Endothelial cell of umbilical vein (primary cell): ENCODE results near the gene B4GALNT4. TPM values are rescaled to one million over a fixed set of nuclear protein-coding genes. Genes with fewer than 3 reads are reported as not detected.
"Not testable (repeated sequence)": the region's sequence is repeated elsewhere in the genome, so short reads cannot be mapped to it uniquely, and the experiment has no call there.

Experiments
- BruUV-seq: library from RNA; stranded (reverse); fragments of 400-500 nt; replicated peaks from 2 replicates; lab custom pipeline; 2021; lab: Mats Ljungman, UMichigan
- CTCF ChIA-PET: fragments of 300-600, 350-600 bp; sonication (Branson Sonifier 250); formaldehyde crosslinking; loops from one replicate; lab custom pipeline; 2021; ENCODE audit warnings: antibody characterized with exemption, inconsistent platforms; lab: Charles Lee
- POLR2A ChIA-PET: fragments of 300-600, 350-600 bp; sonication (Branson Sonifier 250); formaldehyde crosslinking; loops from one replicate; lab custom pipeline; 2021; ENCODE audit warnings: antibody characterized with exemption, inconsistent platforms; lab: Charles Lee
- DNase-seq: peaks from one replicate; pipeline ENCODE4 v3.0.0-alpha.2; 2011; ENCODE audit warnings: low read depth, low spot score
- FAIRE-seq: peaks from 2 replicates; lab custom pipeline; 2011; peaks lifted over from hg19 to GRCh38; lab: Jason Lieb, UNC
- H2AFZ ChIP-seq: 2 replicates; pipeline ENCODE4 v1.6.0; 2012; ENCODE audit warnings: low read depth, low read length, control low read depth, inconsistent platforms
- H3K27ac ChIP-seq: 2 replicates; pipeline ENCODE4 v1.5.1; 2011; ENCODE audit warnings: low read depth, mild to moderate bottlenecking, control low read depth, low read length, moderate library complexity; ENCODE audit not compliant: insufficient read depth
- H3K27me3 ChIP-seq, 2 experiments: 2 replicates each; pipeline versions ENCODE4 v1.6.0 to v1.6.1; 2011; ENCODE audit warnings: low read length in 2 of 2, mixed read lengths in 1 of 2; ENCODE audit not compliant: control insufficient read depth in 2 of 2, insufficient read depth in 2 of 2
- H3K36me3 ChIP-seq, 2 experiments: 2 replicates in 1 of 2; 3 replicates in 1 of 2; pipeline ENCODE4 v1.5.1; 2011; ENCODE audit warnings: low read length in 2 of 2, mild to moderate bottlenecking in 1 of 2, moderate library complexity in 1 of 2; ENCODE audit not compliant: control insufficient read depth in 2 of 2, insufficient read depth in 2 of 2; ENCODE audit errors: extremely low read depth in 1 of 2
- H3K4me1 ChIP-seq: 3 replicates; pipeline ENCODE4 v1.5.1; 2011; ENCODE audit warnings: mild to moderate bottlenecking, low read length; ENCODE audit not compliant: control insufficient read depth, insufficient read depth; ENCODE audit errors: extremely low read depth
- H3K4me2 ChIP-seq: 2 replicates; pipeline ENCODE4 v1.6.1; 2011; ENCODE audit warnings: low read length, control low read depth, mixed read lengths; ENCODE audit not compliant: insufficient read depth
- H3K4me3 ChIP-seq, 3 experiments: fragments of 200-600 bp in 1 of 3; sonication (generic), shearing (Covaris generic) in 1 of 3; replicated peaks in 1 of 3; 2 replicates each; pipeline ENCODE4 v1.5.1; 2011 to 2016; ENCODE audit warnings: control low read depth in 3 of 3, low read length in 3 of 3, mild to moderate bottlenecking in 2 of 3, inconsistent platforms in 1 of 3, low read depth in 1 of 3, moderate library complexity in 1 of 3; ENCODE audit not compliant: insufficient read depth in 1 of 3
- H3K79me2 ChIP-seq: 2 replicates; pipeline ENCODE4 v1.6.0; 2012; ENCODE audit warnings: low read length, inconsistent platforms; ENCODE audit not compliant: control insufficient read depth, insufficient read depth
- H3K9ac ChIP-seq: replicated peaks from 2 replicates; pipeline ENCODE3; 2011; ENCODE audit warnings: low read length, control low read depth; ENCODE audit not compliant: insufficient read depth; ENCODE audit errors: extremely low read depth
- H3K9me1 ChIP-seq: replicated peaks from 3 replicates; pipeline ENCODE4 v1.6.0; 2011; ENCODE audit warnings: mild to moderate bottlenecking, low read length; ENCODE audit not compliant: control insufficient read depth, insufficient read depth; ENCODE audit errors: extremely low read depth
- H3K9me3 ChIP-seq: replicated peaks from 2 replicates; pipeline ENCODE4 v1.5.1; 2012; ENCODE audit warnings: low read length, inconsistent platforms; ENCODE audit not compliant: control insufficient read depth, insufficient read depth
- H4K20me1 ChIP-seq: replicated peaks from 2 replicates; pipeline ENCODE3; 2011; ENCODE audit warnings: mild to moderate bottlenecking, low read length; ENCODE audit not compliant: control insufficient read depth, insufficient read depth; ENCODE audit errors: extremely low read depth
- EZH2 ChIP-seq: IDR thresholded peaks from 2 replicates; pipeline ENCODE4 v1.6.1; 2012; ENCODE audit warnings: borderline replicate concordance, low read depth, mild to moderate bottlenecking, moderate library complexity, low read length, inconsistent platforms; ENCODE audit not compliant: severe bottlenecking
- FOS ChIP-seq: IDR thresholded peaks from 2 replicates; pipeline ENCODE4 v1.6.1; 2011; ENCODE audit warnings: mild to moderate bottlenecking, low read length, moderate library complexity, borderline replicate concordance; ENCODE audit not compliant: insufficient read depth
- GATA2 ChIP-seq: IDR thresholded peaks from 2 replicates; pipeline ENCODE4 v1.7.0; 2011; ENCODE audit warnings: low read depth, mild to moderate bottlenecking, moderate library complexity, mixed read lengths, low read length; ENCODE audit not compliant: insufficient read length, insufficient read depth
- JUN ChIP-seq: IDR thresholded peaks from 2 replicates; pipeline ENCODE4 v1.6.1; 2011; ENCODE audit warnings: borderline replicate concordance, low read depth; ENCODE audit not compliant: insufficient read length, insufficient read depth
- MYC ChIP-seq: IDR thresholded peaks from one replicate; pipeline ENCODE4 v1.6.1; 2011; ENCODE audit warnings: mild to moderate bottlenecking, low read depth, low read length
- POLR2A ChIP-seq: IDR thresholded peaks from 2 replicates; pipeline ENCODE4 v1.6.1; 2012; ENCODE audit warnings: low read depth, mild to moderate bottlenecking, control low read depth, low read length
- POLR2AphosphoS5 ChIP-seq: IDR thresholded peaks from 2 replicates; pipeline ENCODE4 v1.6.1; 2012; ENCODE audit warnings: low read depth, mild to moderate bottlenecking, control low read depth, low read length, moderate library complexity; ENCODE audit not compliant: insufficient read depth
- dilution Hi-C: fragments of 300-500 bp; cut with MboI; formaldehyde crosslinking; loops from one replicate; pipeline ENCODE4 v1.15.0; 2019; ENCODE audit warnings: low sequenced_read_pairs; ENCODE audit not compliant: extremely low pct_ligation_motif_present
- intact Hi-C: fragments of 100-400 bp; cut with micrococcal nuclease; formaldehyde crosslinking; loops from one replicate; pipeline ENCODE4 v1.10.0; 2022
- polyA plus RNA-seq, 4 experiments: library from polyadenylated mRNA; depleted of rRNA in 3 of 4; stranded (reverse) in 3 of 4; unstranded in 1 of 4; fragments of >200 nt; gene quantifications; 2 replicates each; pipeline versions ENCODE4 v1.2.1 to v1.2.3, GENCODE V29; 2011 to 2012; ENCODE audit warnings: missing spikeins in 1 of 4
- total RNA-seq: library from RNA; stranded (reverse); gene quantifications from 2 replicates; pipeline ENCODE4 v1.2.3, GENCODE V29; 2021
- TF ChIP-seq, protein P1 (sequence below): IDR thresholded peaks from 2 replicates; pipeline ENCODE4 v1.6.1; 2011; ENCODE audit not compliant: insufficient read depth, insufficient read length
- TF ChIP-seq, protein P2 (sequence below), 2 donors: IDR thresholded peaks; 1 replicate in 1 of 2; 2 replicates in 1 of 2; pipeline ENCODE4 v1.5.1; 2011; ENCODE audit warnings: low read length in 2 of 2, mild to moderate bottlenecking in 2 of 2, moderate library complexity in 2 of 2, control low read depth in 1 of 2, inconsistent platforms in 1 of 2, low read depth in 1 of 2; ENCODE audit not compliant: insufficient read depth in 1 of 2; ENCODE audit errors: extremely low read depth in 1 of 2

B4GALNT4 gene
- total and polyA plus RNA-seq, 2 donors (not counting 3 experiments of a cell fraction or from before 2014, with no cell fraction given): 9.2 to 9.6 TPM

DNA sequence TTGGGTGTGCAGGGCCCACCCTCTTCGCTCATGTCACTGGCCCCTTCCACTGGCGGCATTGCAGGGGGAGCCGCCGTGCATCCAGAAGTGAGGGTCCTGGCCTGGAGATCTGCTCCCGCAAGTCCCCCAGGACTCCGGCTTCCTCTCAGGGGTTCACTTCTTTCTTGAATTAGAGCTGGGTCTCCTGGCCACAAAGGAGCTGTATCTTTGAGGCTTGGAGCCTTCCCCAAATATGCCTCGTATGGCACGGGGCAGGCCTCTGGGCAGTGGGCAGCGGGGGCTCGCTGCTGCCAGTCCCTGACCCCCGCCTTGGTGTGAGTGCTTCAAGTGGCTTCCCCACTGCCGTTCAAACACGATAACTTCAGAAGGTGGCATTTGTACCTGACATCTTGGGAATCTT, 41.3 kb upstream of the B4GALNT4 start:
- FAIRE-seq: no peak
- Histone ChIP-seq H3K4me1 (peaks cover 15% of the 10 kb centered on the region), H3K27ac (no peak overlapping the region), H3K9ac (no peak overlapping the region), H3K4me2 (no peak overlapping the region), H3K36me3 (no peaks in the 10 kb centered on the region), H3K4me3 (no peak overlapping the region), H3K79me2 (no peaks in the 10 kb centered on the region), H3K9me3 (no peaks in the 10 kb centered on the region), H3K27me3 (no peaks in the 10 kb centered on the region), H3K9me1 (no peaks in the 10 kb centered on the region), H2AFZ (no peak overlapping the region), H4K20me1 (no peaks in the 10 kb centered on the region)
- no TSS peak for BruUV-seq
- ChIA-PET CTCF (interaction anchor here (0.9 kb wide), 1 partner anchor 27 kb away, joined by 4 read pairs; no protein-coding TSS in a partner anchor), POLR2A (interaction anchor here (1.0 kb wide), 1 partner anchor 27 kb away, joined by 3 read pairs; no protein-coding TSS in a partner anchor)
- no peak for DNase-seq
- dilution Hi-C loops (no loop called here), intact Hi-C loops (no loop called here)
- TF ChIP-seq JUN (no peak), MYC (no peak), EZH2 (no peak), FOS (no peak), POLR2A (no peak), GATA2 (no peak), POLR2AphosphoS5 (no peak)
- TF ChIP-seq, protein P1, sequence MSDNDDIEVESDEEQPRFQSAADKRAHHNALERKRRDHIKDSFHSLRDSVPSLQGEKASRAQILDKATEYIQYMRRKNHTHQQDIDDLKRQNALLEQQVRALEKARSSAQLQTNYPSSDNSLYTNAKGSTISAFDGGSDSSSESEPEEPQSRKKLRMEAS: no peak
- TF ChIP-seq, protein P2, sequence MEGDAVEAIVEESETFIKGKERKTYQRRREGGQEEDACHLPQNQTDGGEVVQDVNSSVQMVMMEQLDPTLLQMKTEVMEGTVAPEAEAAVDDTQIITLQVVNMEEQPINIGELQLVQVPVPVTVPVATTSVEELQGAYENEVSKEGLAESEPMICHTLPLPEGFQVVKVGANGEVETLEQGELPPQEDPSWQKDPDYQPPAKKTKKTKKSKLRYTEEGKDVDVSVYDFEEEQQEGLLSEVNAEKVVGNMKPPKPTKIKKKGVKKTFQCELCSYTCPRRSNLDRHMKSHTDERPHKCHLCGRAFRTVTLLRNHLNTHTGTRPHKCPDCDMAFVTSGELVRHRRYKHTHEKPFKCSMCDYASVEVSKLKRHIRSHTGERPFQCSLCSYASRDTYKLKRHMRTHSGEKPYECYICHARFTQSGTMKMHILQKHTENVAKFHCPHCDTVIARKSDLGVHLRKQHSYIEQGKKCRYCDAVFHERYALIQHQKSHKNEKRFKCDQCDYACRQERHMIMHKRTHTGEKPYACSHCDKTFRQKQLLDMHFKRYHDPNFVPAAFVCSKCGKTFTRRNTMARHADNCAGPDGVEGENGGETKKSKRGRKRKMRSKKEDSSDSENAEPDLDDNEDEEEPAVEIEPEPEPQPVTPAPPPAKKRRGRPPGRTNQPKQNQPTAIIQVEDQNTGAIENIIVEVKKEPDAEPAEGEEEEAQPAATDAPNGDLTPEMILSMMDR (IDR thresholded peaks at IDR 0.05; ENCODE audit: extremely low read depth in 1 of 2, insufficient read depth in 1 of 2, low read depth in 1 of 2, low read length in 2 of 2): no peak

DNA sequence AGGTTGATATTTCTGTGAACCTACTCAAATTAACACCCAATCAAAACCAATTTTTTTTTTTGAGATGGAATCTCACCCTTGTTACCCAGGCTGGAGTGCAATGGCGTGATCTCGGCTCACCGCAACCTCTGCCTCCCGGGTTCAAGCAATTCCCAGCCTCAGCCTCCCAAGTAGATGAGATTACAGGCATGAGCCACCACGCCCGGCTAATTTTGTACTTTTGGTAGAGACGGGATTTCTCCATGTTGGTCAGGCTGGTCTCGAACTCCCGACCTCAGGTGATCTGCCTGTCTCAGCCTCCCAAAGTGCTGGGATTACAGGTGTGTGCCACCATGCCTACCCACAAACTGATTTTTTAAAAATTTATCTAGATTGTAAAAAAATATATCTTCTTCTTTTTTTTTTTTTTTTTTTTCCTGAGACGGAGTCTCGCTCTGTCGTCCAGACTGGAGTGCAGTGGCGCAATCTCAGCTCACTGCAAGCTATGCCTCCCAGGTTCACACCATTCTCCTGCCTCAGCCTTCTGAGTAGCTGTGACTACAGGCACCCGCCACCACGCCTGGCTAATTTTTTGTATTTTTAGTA, 40.7 kb upstream of the B4GALNT4 start:
- H2AFZ ChIP-seq, H3K27me3 ChIP-seq, intact Hi-C loops, DNase-seq, H3K9me3 ChIP-seq, H3K79me2 ChIP-seq, BruUV-seq, H3K4me2 ChIP-seq, H4K20me1 ChIP-seq, H3K4me3 ChIP-seq, H3K27ac ChIP-seq, H3K9ac ChIP-seq, H3K9me1 ChIP-seq, dilution Hi-C loops, FAIRE-seq, H3K36me3 ChIP-seq, POLR2A ChIA-PET: not testable (repeated sequence)
- H3K4me1 ChIP-seq: peaks cover 15% of the 10 kb centered on the region
- CTCF ChIA-PET: interaction anchor here (1.6 kb wide), 1 partner anchor 12 kb away, joined by 3 read pairs; no protein-coding TSS in a partner anchor
